ENCODE measurements around the gene NPSR1.

DNA sequence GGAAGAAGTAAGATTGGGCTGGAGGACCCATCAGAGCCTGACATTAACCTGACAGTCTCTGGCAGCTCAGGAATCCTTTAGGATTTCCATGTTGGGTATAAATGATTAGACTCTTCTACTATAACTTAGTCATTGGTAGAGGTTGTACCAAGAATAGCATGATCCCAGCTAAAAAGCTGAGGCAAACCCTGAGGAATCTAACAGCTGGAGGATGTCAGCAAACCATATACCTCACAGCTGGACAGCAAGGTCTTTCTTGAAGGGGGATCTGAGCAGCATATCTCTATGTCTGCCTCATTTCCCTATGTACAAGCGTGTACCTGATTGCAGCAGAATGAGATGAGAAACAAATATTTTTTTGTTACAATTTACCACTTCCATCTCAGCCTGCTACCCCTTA, 103.2 kb downstream of the NPSR1 start:
- no peak for TF ChIP-seq EP300 (IDR thresholded peaks at IDR 0.05; ENCODE audit: low read depth)
- TF ChIP-seq, protein P1, sequence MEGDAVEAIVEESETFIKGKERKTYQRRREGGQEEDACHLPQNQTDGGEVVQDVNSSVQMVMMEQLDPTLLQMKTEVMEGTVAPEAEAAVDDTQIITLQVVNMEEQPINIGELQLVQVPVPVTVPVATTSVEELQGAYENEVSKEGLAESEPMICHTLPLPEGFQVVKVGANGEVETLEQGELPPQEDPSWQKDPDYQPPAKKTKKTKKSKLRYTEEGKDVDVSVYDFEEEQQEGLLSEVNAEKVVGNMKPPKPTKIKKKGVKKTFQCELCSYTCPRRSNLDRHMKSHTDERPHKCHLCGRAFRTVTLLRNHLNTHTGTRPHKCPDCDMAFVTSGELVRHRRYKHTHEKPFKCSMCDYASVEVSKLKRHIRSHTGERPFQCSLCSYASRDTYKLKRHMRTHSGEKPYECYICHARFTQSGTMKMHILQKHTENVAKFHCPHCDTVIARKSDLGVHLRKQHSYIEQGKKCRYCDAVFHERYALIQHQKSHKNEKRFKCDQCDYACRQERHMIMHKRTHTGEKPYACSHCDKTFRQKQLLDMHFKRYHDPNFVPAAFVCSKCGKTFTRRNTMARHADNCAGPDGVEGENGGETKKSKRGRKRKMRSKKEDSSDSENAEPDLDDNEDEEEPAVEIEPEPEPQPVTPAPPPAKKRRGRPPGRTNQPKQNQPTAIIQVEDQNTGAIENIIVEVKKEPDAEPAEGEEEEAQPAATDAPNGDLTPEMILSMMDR (IDR thresholded peaks at IDR 0.05), result no peak
